IPS-20b (cell line): ENCODE data around the gene SETD3.

ENCODE experiments used
- H3K27ac ChIP-seq: one replicate; pipeline ENCODE4 v1.5.1; 2013; ENCODE audit warnings: low read length
- H3K27me3 ChIP-seq: 2 replicates; pipeline ENCODE4 v1.6.1; 2013; ENCODE audit warnings: mild to moderate bottlenecking, low read length, inconsistent platforms; ENCODE audit not compliant: insufficient read depth
- H3K36me3 ChIP-seq: 2 replicates; pipeline ENCODE4 v1.6.1; 2013; ENCODE audit warnings: low read depth, mild to moderate bottlenecking, inconsistent platforms, low read length, moderate library complexity; ENCODE audit not compliant: insufficient read depth
- H3K4me1 ChIP-seq: 2 replicates; pipeline ENCODE4 v1.6.1; 2013; ENCODE audit warnings: mild to moderate bottlenecking, control low read depth, inconsistent platforms, low read length, moderate library complexity; ENCODE audit not compliant: insufficient read depth
- H3K4me3 ChIP-seq: 2 replicates; pipeline ENCODE4 v1.5.1; 2013; ENCODE audit warnings: mild to moderate bottlenecking, low read length, inconsistent platforms
- H3K9ac ChIP-seq: 2 replicates; pipeline ENCODE4 v1.6.1; 2013; ENCODE audit warnings: low read depth, mild to moderate bottlenecking, inconsistent platforms, low read length, moderate library complexity
- H3K9me3 ChIP-seq: 2 replicates; pipeline ENCODE4 v1.6.1; 2013; ENCODE audit warnings: mild to moderate bottlenecking, low read depth, low read length, inconsistent platforms; ENCODE audit not compliant: insufficient read depth

The SETD3 gene

DNA sequence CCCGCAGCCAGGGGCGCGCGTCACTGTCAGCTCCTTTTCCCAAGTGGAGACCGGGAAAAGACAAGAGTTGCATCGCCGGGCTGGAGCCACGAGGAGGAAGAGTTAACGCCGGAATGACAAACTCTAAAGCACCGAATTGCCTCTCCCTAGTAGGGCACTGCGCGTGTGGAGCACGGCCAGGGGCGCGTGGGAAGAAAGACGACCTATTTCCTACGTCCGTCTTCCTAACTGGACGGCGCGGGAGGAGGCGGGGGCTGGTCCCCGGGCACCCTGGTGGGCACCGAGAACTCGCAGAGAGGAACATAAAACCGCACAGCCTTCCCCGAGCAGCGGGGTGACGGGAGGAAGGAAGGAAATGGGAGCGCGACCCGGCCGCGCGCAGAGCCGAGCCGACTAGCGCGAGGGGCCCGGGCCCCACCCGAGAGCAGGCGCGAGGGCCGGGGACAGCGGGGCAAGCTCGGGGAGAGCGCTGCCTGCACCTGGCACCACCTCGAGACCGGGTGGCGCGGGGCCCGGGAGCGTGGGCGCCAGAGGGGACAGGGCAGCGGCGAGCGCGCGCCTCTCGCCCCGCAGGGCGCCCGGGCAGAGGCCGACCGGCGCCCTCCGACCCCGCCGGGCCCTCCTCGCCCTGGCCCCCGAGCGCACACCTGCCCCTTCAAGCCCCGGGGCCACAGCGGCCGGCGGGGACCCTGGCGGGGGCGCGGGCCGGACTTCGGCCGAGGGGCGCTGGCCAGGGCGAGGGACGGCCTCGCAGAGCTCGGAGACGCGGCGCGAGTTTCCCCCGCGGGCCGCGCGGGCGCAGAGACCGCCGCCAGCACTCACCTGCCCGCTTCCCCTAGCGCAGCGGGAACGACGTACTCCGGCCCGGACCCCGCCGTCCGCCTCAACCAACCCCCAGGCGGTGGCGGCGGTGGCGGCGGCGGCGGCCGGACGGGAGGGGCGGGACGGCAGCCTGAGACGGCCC is at the start of gene SETD3:
Gene SETD3, minus strand, starts transcription at position 954 of the 964 bp plus-strand sequence. CDS start 15,054 bp downstream, outside the sequence.
- Histone ChIP-seq H3K27me3 (no peaks in the 10 kb centered on the region), H3K9me3 (no peaks in the 10 kb centered on the region), H3K27ac (peak within 1 kb of the TSS; percentile 61), H3K4me3 (peak within 1 kb of the TSS; percentile 97), H3K9ac (peak within 1 kb of the TSS; percentile 83), H3K4me1 (peaks cover 17% of the 10 kb centered on the region), H3K36me3 (no peaks in the 10 kb centered on the region)

DNA sequence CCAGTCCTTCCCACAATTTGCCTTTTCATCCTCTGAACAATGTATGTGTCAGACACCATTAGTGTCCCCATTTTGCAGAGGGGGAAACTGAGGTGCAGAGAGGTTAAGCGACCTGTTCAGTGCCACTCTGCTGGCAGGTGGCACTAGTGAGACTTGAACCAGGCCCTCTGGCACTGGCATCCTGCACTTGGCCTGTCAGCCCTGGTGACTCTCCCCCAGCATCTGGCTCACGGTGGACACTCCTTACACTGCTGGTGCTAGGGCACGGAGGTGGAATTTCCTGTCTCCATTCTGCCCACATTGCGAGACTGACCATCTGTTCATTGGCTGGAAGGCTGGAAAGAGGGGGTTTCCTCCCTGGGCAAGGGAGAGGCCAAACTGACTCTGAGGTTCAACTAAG is 49.2 kb upstream of the SETD3 start:
- H3K4me1 ChIP-seq, result peaks cover 12% of the 10 kb centered on the region
- no peak overlapping the region for H3K4me3 ChIP-seq
- H3K9ac ChIP-seq, result no peak overlapping the region
- H3K36me3 ChIP-seq, result no peaks in the 10 kb centered on the region
- no peak overlapping the region for H3K27ac ChIP-seq
- no peaks in the 10 kb centered on the region for H3K9me3 ChIP-seq
- no peaks in the 10 kb centered on the region for H3K27me3 ChIP-seq

DNA sequence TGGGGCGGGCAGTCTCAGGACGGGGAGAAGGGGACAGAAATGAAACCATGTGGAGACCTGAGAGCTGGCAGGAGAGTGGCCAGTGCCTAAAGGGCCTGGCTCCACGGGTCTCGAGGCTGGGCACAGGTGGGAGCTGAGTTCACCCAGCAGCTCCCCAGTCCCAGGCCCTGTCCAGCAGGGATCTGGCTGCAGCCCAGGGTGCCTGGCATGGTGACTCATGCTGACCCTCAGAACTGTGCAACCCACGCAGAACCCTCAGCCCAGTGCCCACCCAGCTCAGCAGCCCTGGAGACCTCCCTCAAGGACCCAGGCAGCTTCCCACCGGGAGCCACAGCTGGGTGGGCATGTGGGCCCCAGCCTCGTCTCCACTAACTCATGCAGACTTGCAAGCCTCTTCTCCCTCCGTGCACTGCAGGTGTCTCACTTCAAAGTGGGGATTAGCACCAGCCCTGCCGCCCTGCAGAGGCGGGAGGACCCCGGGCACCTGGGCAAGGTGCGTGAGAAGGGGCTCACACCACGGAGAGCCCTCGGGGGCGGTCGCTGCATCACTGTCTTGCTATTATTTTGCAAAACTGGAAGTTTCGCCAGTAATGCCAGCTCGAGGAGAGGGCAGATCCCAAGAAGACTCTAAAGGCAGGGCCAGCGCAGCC is 46.9 kb upstream of the SETD3 start:
- Histone ChIP-seq H3K36me3 (no peaks in the 10 kb centered on the region), H3K9ac (no peak overlapping the region), H3K9me3 (no peaks in the 10 kb centered on the region), H3K4me1 (peaks cover 28% of the 10 kb centered on the region), H3K27ac (no peak overlapping the region), H3K27me3 (no peaks in the 10 kb centered on the region), H3K4me3 (no peak overlapping the region)

DNA sequence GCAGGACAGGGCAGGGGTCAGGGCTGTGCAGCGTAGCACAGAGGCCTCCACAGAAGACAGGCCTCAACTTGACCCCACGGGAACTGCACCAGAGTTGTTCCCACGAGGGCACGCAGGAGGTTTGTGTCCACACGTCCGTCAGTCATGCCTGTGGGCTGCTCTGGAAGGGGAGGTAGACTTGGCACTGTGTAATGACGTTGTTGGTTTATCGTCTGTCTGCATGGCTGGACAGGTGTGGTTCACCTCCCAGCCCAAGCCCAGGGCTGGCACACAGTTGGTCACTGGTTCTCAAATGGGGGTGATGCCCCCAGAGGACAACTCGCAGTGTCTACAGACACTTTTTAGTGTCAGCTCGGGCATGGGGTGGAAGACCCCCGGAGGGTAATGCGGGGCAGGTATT is 46.4 kb upstream of the SETD3 start:
- no peak overlapping the region for H3K27ac ChIP-seq
- no peaks in the 10 kb centered on the region for H3K9me3 ChIP-seq
- H3K4me1 ChIP-seq, result peaks cover 29% of the 10 kb centered on the region
- no peaks in the 10 kb centered on the region for H3K36me3 ChIP-seq
- no peak overlapping the region for H3K4me3 ChIP-seq
- H3K9ac ChIP-seq, result no peak overlapping the region
- H3K27me3 ChIP-seq, result no peaks in the 10 kb centered on the region

DNA sequence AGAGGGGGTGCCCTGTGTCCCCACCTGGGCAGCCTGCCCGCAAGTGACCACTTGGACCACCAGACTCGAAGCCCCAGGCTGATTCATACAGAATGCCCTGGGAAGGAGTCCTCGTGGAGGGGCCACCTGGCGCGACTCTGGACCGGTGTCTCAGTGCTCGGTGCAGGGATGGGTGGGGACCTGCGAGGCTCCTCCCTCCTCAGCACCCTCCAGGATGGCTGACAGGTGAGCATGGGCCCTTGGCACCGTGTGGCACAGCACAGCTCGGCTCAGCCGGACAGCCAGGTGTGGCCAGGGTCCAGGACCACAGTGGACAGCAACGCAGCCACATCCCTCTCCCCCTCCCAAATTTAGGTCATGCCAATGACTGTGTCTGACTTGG is 45.0 kb upstream of the SETD3 start:
- Histone ChIP-seq H3K9me3 (no peaks in the 10 kb centered on the region), H3K27me3 (no peaks in the 10 kb centered on the region), H3K36me3 (no peaks in the 10 kb centered on the region), H3K4me3 (no peak overlapping the region), H3K9ac (no peak overlapping the region), H3K4me1 (peaks cover 22% of the 10 kb centered on the region), H3K27ac (no peak overlapping the region)

DNA sequence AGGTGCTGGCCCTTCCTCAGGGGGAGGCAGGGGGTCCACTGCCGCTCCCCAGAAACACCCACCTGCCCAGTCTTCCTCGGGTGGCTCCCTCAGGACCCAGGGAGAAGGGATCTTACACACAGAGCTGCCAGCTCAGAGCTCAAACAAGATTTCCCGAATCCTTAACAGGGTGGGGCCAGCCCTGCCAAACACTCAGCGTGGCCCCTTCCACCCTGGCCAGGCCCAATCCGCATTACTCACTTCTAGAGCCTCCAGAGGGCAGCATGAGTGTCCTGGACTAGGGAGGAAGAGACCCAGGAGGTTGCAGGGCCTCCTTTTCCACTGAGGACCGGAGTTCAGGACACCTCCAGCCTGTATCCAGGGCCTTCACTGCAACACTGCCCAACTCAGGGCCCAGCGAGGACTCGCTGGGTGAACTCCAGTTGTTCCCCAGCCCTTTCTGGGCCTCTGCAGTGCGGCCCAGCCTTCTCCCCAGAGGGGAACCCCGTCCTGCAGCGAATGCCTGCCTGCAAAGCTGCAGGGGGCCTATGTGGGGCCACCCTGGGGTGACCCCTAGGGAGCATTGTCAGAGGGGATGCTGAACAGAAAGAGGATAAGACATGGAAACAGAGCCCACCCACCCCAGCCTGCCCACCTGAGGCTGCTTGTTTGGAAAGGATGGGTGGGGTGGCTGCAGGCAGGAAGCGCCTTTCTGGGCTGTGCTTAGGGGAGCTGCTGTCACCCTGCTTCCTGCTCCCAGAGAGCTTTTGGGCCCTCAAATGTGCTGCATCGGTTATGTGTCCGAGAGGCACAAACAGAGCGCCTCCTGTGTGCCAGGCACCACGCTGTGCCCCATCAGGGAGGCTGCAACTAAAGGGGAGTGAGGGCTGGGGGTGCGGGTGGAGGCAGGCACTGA is 44.4 kb upstream of the SETD3 start:
- H3K9ac ChIP-seq, result peak overlapping the region; percentile 14; the same call in 1 of the 2 replicates
- H3K27me3 ChIP-seq, result no peaks in the 10 kb centered on the region
- H3K36me3 ChIP-seq, result no peaks in the 10 kb centered on the region
- no peaks in the 10 kb centered on the region for H3K9me3 ChIP-seq
- peaks cover 20% of the 10 kb centered on the region; the same call in 1 of the 2 replicates for H3K4me1 ChIP-seq
- H3K27ac ChIP-seq, result no peak overlapping the region
- H3K4me3 ChIP-seq, result no peak overlapping the region

DNA sequence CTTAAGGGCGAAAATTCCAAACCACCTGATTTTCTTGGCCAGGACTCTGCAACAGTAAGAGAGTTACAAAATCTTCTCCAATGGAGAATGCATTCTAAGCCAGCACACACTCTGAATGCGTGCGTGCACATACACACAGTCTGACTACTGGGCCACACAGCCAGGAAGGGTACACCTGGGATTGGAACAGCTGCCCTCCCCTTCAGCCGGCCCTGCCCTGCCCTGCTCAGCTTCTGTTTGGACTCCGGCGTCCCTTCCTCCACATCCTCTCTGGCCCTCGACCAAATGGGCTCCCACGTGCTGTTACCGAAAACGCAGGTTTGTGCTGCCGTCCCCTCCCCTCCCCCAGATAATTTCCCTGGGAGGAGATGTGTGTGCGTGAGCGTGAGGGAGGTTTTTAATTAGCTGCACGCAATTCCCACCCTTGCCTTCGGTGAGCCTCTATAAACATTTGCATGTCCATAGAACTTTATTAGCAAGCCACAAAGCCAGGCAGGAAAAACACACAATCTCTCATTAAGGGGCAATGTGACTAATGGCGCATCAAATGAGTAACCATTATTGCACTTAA is 43.5 kb upstream of the SETD3 start:
- no peak overlapping the region for H3K4me3 ChIP-seq

DNA sequence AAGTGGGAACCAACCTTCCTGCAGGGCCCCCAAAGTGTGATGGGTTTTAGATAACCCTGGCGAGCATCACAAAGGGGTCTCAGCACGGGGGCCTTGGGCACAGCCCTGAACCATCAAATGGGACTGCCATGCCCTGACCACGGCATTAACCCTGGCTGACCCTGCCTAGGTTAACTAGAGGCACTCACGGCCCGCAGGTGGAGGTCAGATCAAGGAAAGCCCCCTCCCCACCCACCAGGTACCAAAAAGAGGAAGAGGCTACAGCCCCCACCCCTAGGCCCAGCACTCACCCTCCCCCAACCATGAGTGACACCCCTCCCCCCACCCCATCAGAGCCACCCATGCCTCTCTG is 43.0 kb upstream of the SETD3 start:
- Histone ChIP-seq H3K36me3 (no peaks in the 10 kb centered on the region), H3K9me3 (no peaks in the 10 kb centered on the region), H3K4me1 (peaks cover 20% of the 10 kb centered on the region; the same call in 1 of the 2 replicates), H3K9ac (peak overlapping the region; percentile 37; the same call in 1 of the 2 replicates), H3K4me3 (peak overlapping the region; percentile 38; the same call in 1 of the 2 replicates), H3K27ac (no peak overlapping the region), H3K27me3 (no peaks in the 10 kb centered on the region)

More for the DNA sequence above, 43.5 kb upstream of the SETD3 start:
- H3K4me1 ChIP-seq, result peaks cover 20% of the 10 kb centered on the region; the same call in 1 of the 2 replicates
- no peak overlapping the region for H3K27ac ChIP-seq
- H3K9ac ChIP-seq, result peak overlapping the region; percentile 14; the same call in 1 of the 2 replicates
- H3K27me3 ChIP-seq, result no peaks in the 10 kb centered on the region
- H3K9me3 ChIP-seq, result no peaks in the 10 kb centered on the region
- no peaks in the 10 kb centered on the region for H3K36me3 ChIP-seq

DNA sequence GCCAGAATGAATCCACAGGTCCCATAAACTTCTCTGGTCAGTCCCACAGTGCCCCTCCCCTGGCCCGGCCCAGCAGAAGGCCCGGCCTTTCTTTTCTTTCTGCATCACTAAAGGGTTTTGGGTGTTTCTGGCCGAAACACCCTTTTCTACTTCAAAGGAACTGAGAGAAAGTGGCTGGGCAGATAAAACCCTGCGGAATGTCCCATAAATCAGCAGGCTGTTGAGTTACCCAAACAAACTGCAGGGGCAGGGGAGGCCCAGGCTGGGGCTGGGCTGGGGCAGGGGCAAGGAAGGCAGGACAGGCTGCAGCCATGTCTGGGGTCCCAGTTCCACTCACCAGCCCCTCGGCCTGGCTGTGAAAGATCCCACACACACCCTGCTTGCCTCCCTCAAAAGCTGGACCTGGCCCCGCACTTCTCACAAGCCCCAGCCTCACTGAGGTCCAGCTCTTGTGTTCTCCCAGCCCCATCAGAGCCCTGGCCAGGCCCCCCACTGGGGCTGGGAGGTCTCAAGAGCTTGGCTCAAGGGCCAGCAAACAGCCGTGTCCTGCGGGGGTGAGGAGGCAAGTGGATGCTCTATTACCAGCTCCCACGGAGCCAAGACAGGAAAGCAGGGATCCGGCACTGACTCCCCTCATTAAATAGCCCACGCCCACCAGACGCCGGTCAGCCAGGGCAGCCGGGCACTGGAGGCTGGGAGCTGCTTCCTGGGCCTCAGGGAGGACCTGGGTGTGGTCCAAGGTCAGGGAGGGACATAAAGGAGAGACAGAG is 42.5 kb upstream of the SETD3 start:
- Histone ChIP-seq H3K4me1 (peaks cover 22% of the 10 kb centered on the region; the same call in 1 of the 2 replicates), H3K4me3 (peak overlapping the region; percentile 38; the same call in 1 of the 2 replicates), H3K36me3 (no peaks in the 10 kb centered on the region), H3K9ac (peak overlapping the region; percentile 37; the same call in 1 of the 2 replicates), H3K9me3 (no peaks in the 10 kb centered on the region), H3K27me3 (no peaks in the 10 kb centered on the region), H3K27ac (peak overlapping the region; percentile 62)

DNA sequence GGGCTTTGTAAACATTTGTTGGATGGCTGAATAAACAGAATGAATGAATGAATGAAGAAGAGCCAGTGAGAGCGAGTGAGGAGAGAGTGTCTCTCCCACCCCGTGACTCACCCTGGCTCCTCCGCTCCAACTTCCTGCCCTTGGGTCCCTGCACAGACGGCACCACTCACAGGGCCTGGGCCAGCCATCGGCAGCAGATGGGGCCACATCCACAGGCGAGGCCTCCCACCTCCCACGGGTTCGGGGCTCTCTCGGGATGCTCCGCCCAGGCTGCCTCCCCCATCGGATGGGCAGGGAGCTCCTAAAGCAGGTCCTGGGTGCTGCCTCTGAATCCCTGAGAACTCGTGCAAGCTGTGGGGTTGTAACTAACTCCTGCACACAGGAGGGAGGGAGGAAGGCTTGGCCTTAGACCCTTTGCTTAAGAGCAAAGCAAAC is 41.8 kb upstream of the SETD3 start:
- Histone ChIP-seq H3K4me3 (no peak overlapping the region; the same call in 1 of the 2 replicates), H3K9me3 (no peaks in the 10 kb centered on the region), H3K27ac (no peak overlapping the region), H3K9ac (peak overlapping the region; percentile 35; the same call in 1 of the 2 replicates), H3K4me1 (peaks cover 22% of the 10 kb centered on the region; the same call in 1 of the 2 replicates), H3K27me3 (no peaks in the 10 kb centered on the region), H3K36me3 (no peaks in the 10 kb centered on the region)
